ENCODE measurements around the gene FILIP1L. TPM values are rescaled to one million over a fixed set of nuclear protein-coding genes. Genes with fewer than 3 reads are reported as not detected.

The FILIP1L gene
- total RNA-seq, 1 donor from 2014 or later: 47.0 TPM

DNA sequence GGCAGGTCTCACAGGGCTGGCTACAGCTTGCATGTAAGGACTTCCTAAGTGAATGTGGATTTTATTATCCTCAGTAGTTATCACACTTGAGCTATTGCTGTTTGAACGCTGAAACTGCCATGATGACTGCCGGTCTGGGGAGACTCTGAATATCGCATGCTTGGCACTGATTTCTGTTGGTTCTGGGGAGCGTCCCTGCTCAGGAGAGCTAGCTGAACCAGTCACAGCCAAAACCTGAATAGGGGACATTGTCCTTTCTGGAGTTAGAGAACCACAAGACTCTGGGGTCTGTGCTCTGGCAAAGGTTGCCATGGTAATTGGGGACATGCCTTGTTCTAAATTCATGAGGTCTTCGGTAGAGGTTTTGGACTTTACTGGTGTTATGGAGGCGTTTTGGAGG, 265.9 kb downstream of the FILIP1L start:
- Mint-ChIP-seq H3K9me3 (ENCODE audit: unreplicated experiment) (no peaks in the 10 kb centered on the region), H3K27ac (ENCODE audit: unreplicated experiment) (no peak overlapping the region), H3K36me3 (ENCODE audit: unreplicated experiment) (peaks cover 27% of the 10 kb centered on the region), H3K4me3 (ENCODE audit: unreplicated experiment) (no peak overlapping the region), H3K4me1 (ENCODE audit: unreplicated experiment) (peaks cover 37% of the 10 kb centered on the region), H3K27me3 (ENCODE audit: unreplicated experiment) (no peaks in the 10 kb centered on the region)
- no peak for DNase-seq (ENCODE audit: extremely low spot score, unreplicated experiment)
- TF ChIP-seq, protein P1, sequence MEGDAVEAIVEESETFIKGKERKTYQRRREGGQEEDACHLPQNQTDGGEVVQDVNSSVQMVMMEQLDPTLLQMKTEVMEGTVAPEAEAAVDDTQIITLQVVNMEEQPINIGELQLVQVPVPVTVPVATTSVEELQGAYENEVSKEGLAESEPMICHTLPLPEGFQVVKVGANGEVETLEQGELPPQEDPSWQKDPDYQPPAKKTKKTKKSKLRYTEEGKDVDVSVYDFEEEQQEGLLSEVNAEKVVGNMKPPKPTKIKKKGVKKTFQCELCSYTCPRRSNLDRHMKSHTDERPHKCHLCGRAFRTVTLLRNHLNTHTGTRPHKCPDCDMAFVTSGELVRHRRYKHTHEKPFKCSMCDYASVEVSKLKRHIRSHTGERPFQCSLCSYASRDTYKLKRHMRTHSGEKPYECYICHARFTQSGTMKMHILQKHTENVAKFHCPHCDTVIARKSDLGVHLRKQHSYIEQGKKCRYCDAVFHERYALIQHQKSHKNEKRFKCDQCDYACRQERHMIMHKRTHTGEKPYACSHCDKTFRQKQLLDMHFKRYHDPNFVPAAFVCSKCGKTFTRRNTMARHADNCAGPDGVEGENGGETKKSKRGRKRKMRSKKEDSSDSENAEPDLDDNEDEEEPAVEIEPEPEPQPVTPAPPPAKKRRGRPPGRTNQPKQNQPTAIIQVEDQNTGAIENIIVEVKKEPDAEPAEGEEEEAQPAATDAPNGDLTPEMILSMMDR (IDR thresholded peaks at IDR 0.05): no peak

- H3K36me3 Mint-ChIP-seq (ENCODE audit: unreplicated experiment): peaks cover 14% of the 10 kb centered on the region
- TF ChIP-seq, protein P1 (IDR thresholded peaks at IDR 0.05): no peak
- no peak for DNase-seq (ENCODE audit: extremely low spot score, unreplicated experiment)
- no peaks in the 10 kb centered on the region for H3K9me3 Mint-ChIP-seq (ENCODE audit: unreplicated experiment)
- peak overlapping the region; percentile 56 for H3K27ac Mint-ChIP-seq (ENCODE audit: unreplicated experiment)
- no peak overlapping the region for H3K4me3 Mint-ChIP-seq (ENCODE audit: unreplicated experiment)
- peaks cover 42% of the 10 kb centered on the region for H3K4me1 Mint-ChIP-seq (ENCODE audit: unreplicated experiment)
- no peaks in the 10 kb centered on the region for H3K27me3 Mint-ChIP-seq (ENCODE audit: unreplicated experiment)
These were observed 267.7 kb downstream of the FILIP1L start for GRCh38 chr3:99846477-99847160.

GRCh38 chr3:99845999-99846398, 268.3 kb downstream of the FILIP1L start:
- DNase-seq (ENCODE audit: extremely low spot score, unreplicated experiment): no peak
- Mint-ChIP-seq H3K36me3 (ENCODE audit: unreplicated experiment) (peaks cover 10% of the 10 kb centered on the region), H3K27me3 (ENCODE audit: unreplicated experiment) (no peaks in the 10 kb centered on the region), H3K27ac (ENCODE audit: unreplicated experiment) (peak overlapping the region; percentile 43), H3K9me3 (ENCODE audit: unreplicated experiment) (no peaks in the 10 kb centered on the region), H3K4me3 (ENCODE audit: unreplicated experiment) (no peak overlapping the region), H3K4me1 (ENCODE audit: unreplicated experiment) (peaks cover 42% of the 10 kb centered on the region)
- TF ChIP-seq, protein P1 (IDR thresholded peaks at IDR 0.05): no peak

DNA sequence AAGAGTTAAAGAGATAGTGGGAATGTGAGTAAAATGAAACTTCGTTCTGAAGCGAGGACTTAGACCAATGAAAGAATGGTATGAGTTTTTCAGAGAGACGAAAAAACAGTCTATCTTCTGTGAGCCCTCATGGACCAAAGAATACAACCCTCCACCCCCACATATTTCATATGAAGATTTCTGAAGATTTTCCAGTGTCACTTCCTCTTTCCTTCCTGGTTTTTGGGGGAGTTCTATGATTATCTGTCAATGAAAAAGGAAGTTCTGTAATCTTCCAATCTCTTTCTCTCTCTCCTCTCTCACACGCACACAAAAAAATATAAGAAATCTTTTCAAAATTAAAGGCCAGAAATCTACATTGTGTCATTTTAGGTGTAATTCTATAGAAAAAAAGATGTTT, 269.0 kb downstream of the FILIP1L start:
- Mint-ChIP-seq H3K27me3 (ENCODE audit: unreplicated experiment) (no peaks in the 10 kb centered on the region), H3K36me3 (ENCODE audit: unreplicated experiment) (peaks cover 10% of the 10 kb centered on the region), H3K4me3 (ENCODE audit: unreplicated experiment) (no peak overlapping the region), H3K9me3 (ENCODE audit: unreplicated experiment) (no peaks in the 10 kb centered on the region), H3K4me1 (ENCODE audit: unreplicated experiment) (peaks cover 42% of the 10 kb centered on the region), H3K27ac (ENCODE audit: unreplicated experiment) (peak overlapping the region; percentile 84)
- TF ChIP-seq, protein P1 (IDR thresholded peaks at IDR 0.05): no peak
- no peak for DNase-seq (ENCODE audit: extremely low spot score, unreplicated experiment)

- Mint-ChIP-seq H3K9me3 (ENCODE audit: unreplicated experiment) (no peaks in the 10 kb centered on the region), H3K4me1 (ENCODE audit: unreplicated experiment) (peaks cover 42% of the 10 kb centered on the region), H3K27ac (ENCODE audit: unreplicated experiment) (peak overlapping the region; percentile 84), H3K36me3 (ENCODE audit: unreplicated experiment) (peaks cover 10% of the 10 kb centered on the region), H3K4me3 (ENCODE audit: unreplicated experiment) (no peak overlapping the region), H3K27me3 (ENCODE audit: unreplicated experiment) (no peaks in the 10 kb centered on the region)
- DNase-seq (ENCODE audit: extremely low spot score, unreplicated experiment): no peak
- TF ChIP-seq, protein P1 (IDR thresholded peaks at IDR 0.05): no peak
These were observed 270.6 kb downstream of the FILIP1L start for GRCh38 chr3:99843590-99844258.
